Hepatocyte (in vitro differentiated cells): Measurements from ENCODE around the gene SPTBN2.

Experiments used
- EZH2phosphoT487 ChIP-seq: fragments of 200-600 bp; sonication (generic); IDR thresholded peaks from one replicate; pipeline ENCODE4 v1.6.1; 2018; ENCODE audit warnings: antibody characterized with exemption, mild to moderate bottlenecking, low read depth, moderate library complexity; ENCODE audit not compliant: unreplicated experiment, severe bottlenecking
- TF ChIP-seq, protein P1 (sequence below): fragments of 200-600 bp; sonication (generic); IDR thresholded peaks from 2 replicates; pipeline ENCODE4 v1.5.1; 2016; ENCODE audit warnings: antibody characterized with exemption, mild to moderate bottlenecking; ENCODE audit not compliant: poor library complexity

GRCh38 chr11:66762088-66762487 lies 33.1 kb upstream of the SPTBN2 start:
- TF ChIP-seq, protein P1, sequence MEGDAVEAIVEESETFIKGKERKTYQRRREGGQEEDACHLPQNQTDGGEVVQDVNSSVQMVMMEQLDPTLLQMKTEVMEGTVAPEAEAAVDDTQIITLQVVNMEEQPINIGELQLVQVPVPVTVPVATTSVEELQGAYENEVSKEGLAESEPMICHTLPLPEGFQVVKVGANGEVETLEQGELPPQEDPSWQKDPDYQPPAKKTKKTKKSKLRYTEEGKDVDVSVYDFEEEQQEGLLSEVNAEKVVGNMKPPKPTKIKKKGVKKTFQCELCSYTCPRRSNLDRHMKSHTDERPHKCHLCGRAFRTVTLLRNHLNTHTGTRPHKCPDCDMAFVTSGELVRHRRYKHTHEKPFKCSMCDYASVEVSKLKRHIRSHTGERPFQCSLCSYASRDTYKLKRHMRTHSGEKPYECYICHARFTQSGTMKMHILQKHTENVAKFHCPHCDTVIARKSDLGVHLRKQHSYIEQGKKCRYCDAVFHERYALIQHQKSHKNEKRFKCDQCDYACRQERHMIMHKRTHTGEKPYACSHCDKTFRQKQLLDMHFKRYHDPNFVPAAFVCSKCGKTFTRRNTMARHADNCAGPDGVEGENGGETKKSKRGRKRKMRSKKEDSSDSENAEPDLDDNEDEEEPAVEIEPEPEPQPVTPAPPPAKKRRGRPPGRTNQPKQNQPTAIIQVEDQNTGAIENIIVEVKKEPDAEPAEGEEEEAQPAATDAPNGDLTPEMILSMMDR, result no peak
- TF ChIP-seq EZH2phosphoT487, result no peak
